ENCODE measurements around the gene CASP2. TPM values are rescaled to one million over a fixed set of nuclear protein-coding genes. Genes with fewer than 3 reads are reported as not detected.

Gene CASP2
- total and polyA plus RNA-seq, 2 of the 13 experiments (the other 11 are each of a cell fraction or from before 2014, with no cell fraction given), result 10.2 to 13.7 TPM

- TF ChIP-seq ZNF276 (CRISPR knock-in tag; IDR thresholded peaks at IDR 0.05; ENCODE audit: low read depth), result no peak
- TF ChIP-seq ZNF10 (CRISPR knock-in tag; IDR thresholded peaks at IDR 0.05; ENCODE audit: borderline replicate concordance, low read depth), result no peak
- no peak for TF ChIP-seq ZNF180 (CRISPR knock-in tag; IDR thresholded peaks at IDR 0.05; ENCODE audit: borderline replicate concordance, low read depth)
- TF ChIP-seq SPEN (CRISPR knock-in tag; IDR thresholded peaks at IDR 0.05; ENCODE audit: low read depth), result peak; percentile 76
- peak; percentile 93; the same call in 1 of the 2 replicates for TF ChIP-seq ZNF558 (CRISPR knock-in tag; IDR thresholded peaks at IDR 0.05; ENCODE audit: borderline replicate concordance)
- no peak; the same call in 1 of the 2 replicates for TF ChIP-seq ARNTL (CRISPR knock-in tag; IDR thresholded peaks at IDR 0.05)
- TF ChIP-seq GLI4 (CRISPR knock-in tag; IDR thresholded peaks at IDR 0.05; ENCODE audit: borderline replicate concordance), result no peak
- peak; percentile 90 for TF ChIP-seq ZNF687 (CRISPR knock-in tag; IDR thresholded peaks at IDR 0.05)
- TF ChIP-seq ZMAT3 (CRISPR knock-in tag; conservative IDR thresholded peaks at IDR 0.05), result peak; percentile 84
- no peak for TF ChIP-seq ASH2L (IDR thresholded peaks at IDR 0.05; ENCODE audit: insufficient read length, low read depth, low read length)
- 0 out of 2 replicates have a peak, but pooled peaks have one; percentile 40 for TF ChIP-seq ZNF552 (CRISPR knock-in tag; IDR thresholded peaks at IDR 0.05; ENCODE audit: borderline replicate concordance)
- no peak; the same call in 1 of the 2 replicates for TF ChIP-seq ZFP82 (CRISPR knock-in tag; IDR thresholded peaks at IDR 0.05; ENCODE audit: borderline replicate concordance)
- no peak for TF ChIP-seq MNT (IDR thresholded peaks at IDR 0.05)
- TF ChIP-seq TFDP2 (CRISPR knock-in tag; IDR thresholded peaks at IDR 0.05), result peak; percentile 54
- peak; percentile 81; the same call in 1 of the 2 replicates for TF ChIP-seq MEIS2 (CRISPR knock-in tag; IDR thresholded peaks at IDR 0.05)
- no peak; the same call in 1 of the 2 replicates for TF ChIP-seq ZNF639 (CRISPR knock-in tag; conservative IDR thresholded peaks at IDR 0.05)
These were observed 24.6 kb upstream of the CASP2 start, which contains the start of gene GSTK1 (continued) for GRCh38 chr7:143263266-143264195.
